Activated CD4-positive, alpha-beta memory T cell treated with anti-CD3 and anti-CD28 coated beads for 36 hours (primary cell): Measurements from ENCODE around the gene PLXNA2. TPM values are rescaled to one million over a fixed set of nuclear protein-coding genes. Genes with fewer than 3 reads are reported as not detected.

Experiments used
- CTCF ChIA-PET: fragments of 350-600 bp; sonication (Branson Sonifier 250); formaldehyde crosslinking; loops from one replicate; lab custom pipeline; 2021; ENCODE audit warnings: antibody characterized with exemption, inconsistent platforms; lab: Charles Lee
- POLR2A ChIA-PET: fragments of 350-600 bp; sonication (Branson Sonifier 250); formaldehyde crosslinking; loops from one replicate; lab custom pipeline; 2021; ENCODE audit warnings: antibody characterized with exemption; lab: Charles Lee
- DNase-seq: peaks from one replicate; pipeline ENCODE4 v3.0.0-alpha.2; 2020
- H3K27ac Mint-ChIP-seq: one replicate; pipeline ENCODE4 v1.8.0; 2021; ENCODE audit warnings: mixed read lengths
- H3K27me3 Mint-ChIP-seq: one replicate; pipeline ENCODE4 v1.8.0; 2021; ENCODE audit warnings: mixed read lengths
- H3K36me3 Mint-ChIP-seq: one replicate; pipeline ENCODE4 v1.8.0; 2021; ENCODE audit warnings: mixed read lengths
- H3K4me1 Mint-ChIP-seq: one replicate; pipeline ENCODE4 v1.8.0; 2021; ENCODE audit warnings: low read depth, mixed read lengths
- H3K4me3 Mint-ChIP-seq: one replicate; pipeline ENCODE4 v1.8.0; 2021; ENCODE audit warnings: mild to moderate bottlenecking, mixed read lengths
- H3K9me3 Mint-ChIP-seq: one replicate; pipeline ENCODE4 v1.8.0; 2021; ENCODE audit warnings: mixed read lengths
- intact Hi-C: fragments of 100-400 bp; cut with micrococcal nuclease; formaldehyde crosslinking; loops from one replicate; pipeline ENCODE4 v1.15.1; 2023
- total RNA-seq, 2 experiments: library from RNA; stranded (reverse); gene quantifications; one replicate each; pipeline ENCODE4 v1.2.3, GENCODE V29; 2021

The PLXNA2 gene
- total RNA-seq, 2 experiments from 2014 or later, result 0.29 to 0.34 TPM

- no peak for DNase-seq
- CTCF ChIA-PET, result interaction anchor here (1.2 kb wide), 1 partner anchor 16 kb away, joined by 3 read pairs; the partner anchor contains the start of gene PLXNA2
- H3K4me3 Mint-ChIP-seq, result no peak overlapping the region
- H3K27me3 Mint-ChIP-seq, result peaks cover 12% of the 10 kb centered on the region
- no peaks in the 10 kb centered on the region for H3K4me1 Mint-ChIP-seq
- POLR2A ChIA-PET, result no interaction called here
- H3K9me3 Mint-ChIP-seq, result no peaks in the 10 kb centered on the region
- intact Hi-C loops, result no loop called here
- no peak overlapping the region for H3K27ac Mint-ChIP-seq
- no peaks in the 10 kb centered on the region for H3K36me3 Mint-ChIP-seq
These were observed 15.6 kb downstream of the PLXNA2 start for GRCh38 chr1:208228550-208228949.

- peaks cover 12% of the 10 kb centered on the region for H3K27me3 Mint-ChIP-seq
- no peaks in the 10 kb centered on the region for H3K9me3 Mint-ChIP-seq
- intact Hi-C loops, result no loop called here
- no peak overlapping the region for H3K4me3 Mint-ChIP-seq
- H3K4me1 Mint-ChIP-seq, result no peaks in the 10 kb centered on the region
- no peak overlapping the region for H3K27ac Mint-ChIP-seq
- ChIA-PET CTCF (interaction anchor here (1.2 kb wide), 1 partner anchor 17 kb away, joined by 3 read pairs; the partner anchor contains the start of gene PLXNA2), POLR2A (no interaction called here)
- no peak for DNase-seq
- no peaks in the 10 kb centered on the region for H3K36me3 Mint-ChIP-seq
These were observed 16.2 kb downstream of the PLXNA2 start for GRCh38 chr1:208228026-208228425.

GRCh38 chr1:208227366-208227765 is 16.8 kb downstream of the PLXNA2 start:
- CTCF ChIA-PET, result interaction anchor here (1.2 kb wide), 1 partner anchor 17 kb away, joined by 3 read pairs; the partner anchor contains the start of gene PLXNA2
- intact Hi-C loops, result no loop called here
- no peaks in the 10 kb centered on the region for H3K9me3 Mint-ChIP-seq

GRCh38 chr1:208225954-208226937 is 17.9 kb downstream of the PLXNA2 start:
- Mint-ChIP-seq H3K27me3 (peaks cover 11% of the 10 kb centered on the region), H3K9me3 (no peaks in the 10 kb centered on the region), H3K4me3 (no peak overlapping the region), H3K4me1 (no peaks in the 10 kb centered on the region), H3K27ac (no peak overlapping the region), H3K36me3 (no peaks in the 10 kb centered on the region)
- intact Hi-C loops, result no loop called here
- POLR2A ChIA-PET, result no interaction called here
- CTCF ChIA-PET, result interaction anchor here (1.2 kb wide), 1 partner anchor 13 kb away, joined by 3 read pairs; no protein-coding TSS in a partner anchor
- no peak for DNase-seq

More at GRCh38 chr1:208227366-208227765, 16.8 kb downstream of the PLXNA2 start:
- H3K4me1 Mint-ChIP-seq, result no peaks in the 10 kb centered on the region
- no peak for DNase-seq
- no peak overlapping the region for H3K4me3 Mint-ChIP-seq
- H3K27ac Mint-ChIP-seq, result no peak overlapping the region
- no peaks in the 10 kb centered on the region for H3K36me3 Mint-ChIP-seq
- POLR2A ChIA-PET, result no interaction called here
- peaks cover 12% of the 10 kb centered on the region for H3K27me3 Mint-ChIP-seq

GRCh38 chr1:208224192-208224713 is 19.9 kb downstream of the PLXNA2 start:
- H3K36me3 Mint-ChIP-seq, result no peaks in the 10 kb centered on the region

GRCh38 chr1:208223136-208223535 is 21.0 kb downstream of the PLXNA2 start:
- Mint-ChIP-seq H3K27me3 (peaks cover 6% of the 10 kb centered on the region), H3K4me1 (no peaks in the 10 kb centered on the region), H3K27ac (no peak overlapping the region), H3K9me3 (no peaks in the 10 kb centered on the region), H3K36me3 (no peaks in the 10 kb centered on the region), H3K4me3 (no peak overlapping the region)
- ChIA-PET CTCF (interaction anchor here (0.6 to 1.3 kb wide), 3 partner anchors 21 to 201 kb away, joined by 3 to 6 read pairs (median 3); partner anchors contain the start of gene PLXNA2), POLR2A (no interaction called here)
- intact Hi-C loops, result no loop called here
- no peak for DNase-seq

More at GRCh38 chr1:208224192-208224713, 19.9 kb downstream of the PLXNA2 start:
- Mint-ChIP-seq H3K9me3 (no peaks in the 10 kb centered on the region), H3K27me3 (peaks cover 11% of the 10 kb centered on the region), H3K4me3 (no peak overlapping the region), H3K4me1 (no peaks in the 10 kb centered on the region), H3K27ac (no peak overlapping the region)
- intact Hi-C loops, result no loop called here
- ChIA-PET CTCF (interaction anchor here (1.0 kb wide), 1 partner anchor 21 kb away, joined by 3 read pairs; no protein-coding TSS in a partner anchor), POLR2A (no interaction called here)
- no peak for DNase-seq

- no peak for DNase-seq
- intact Hi-C loops, result no loop called here
- ChIA-PET POLR2A (no interaction called here), CTCF (interaction anchor here (0.6 to 1.3 kb wide), 3 partner anchors 22 to 200 kb away, joined by 3 to 6 read pairs (median 3); partner anchors contain the start of gene PLXNA2)
- Mint-ChIP-seq H3K9me3 (no peaks in the 10 kb centered on the region), H3K4me3 (no peak overlapping the region), H3K27me3 (peaks cover 6% of the 10 kb centered on the region), H3K4me1 (no peaks in the 10 kb centered on the region), H3K36me3 (no peaks in the 10 kb centered on the region), H3K27ac (no peak overlapping the region)
These were observed 21.6 kb downstream of the PLXNA2 start for GRCh38 chr1:208222376-208223126.

GRCh38 chr1:208221291-208221622 is 22.9 kb downstream of the PLXNA2 start:
- intact Hi-C loops, result no loop called here
- H3K36me3 Mint-ChIP-seq, result no peaks in the 10 kb centered on the region
- ChIA-PET CTCF (interaction anchor here (1.3 to 1.6 kb wide), 2 partner anchors 21 to 24 kb away, joined by 3 to 4 read pairs; no protein-coding TSS in a partner anchor), POLR2A (no interaction called here)
- peaks cover 6% of the 10 kb centered on the region for H3K27me3 Mint-ChIP-seq
- no peaks in the 10 kb centered on the region for H3K4me1 Mint-ChIP-seq
- no peak overlapping the region for H3K4me3 Mint-ChIP-seq
- H3K9me3 Mint-ChIP-seq, result no peaks in the 10 kb centered on the region
- H3K27ac Mint-ChIP-seq, result no peak overlapping the region
- no peak for DNase-seq

GRCh38 chr1:208219659-208220282 is 24.4 kb downstream of the PLXNA2 start:
- DNase-seq, result no peak
- ChIA-PET CTCF (no interaction called here), POLR2A (no interaction called here)
- Mint-ChIP-seq H3K27ac (no peak overlapping the region), H3K4me1 (no peaks in the 10 kb centered on the region), H3K27me3 (peaks cover 3% of the 10 kb centered on the region), H3K4me3 (no peak overlapping the region), H3K36me3 (no peaks in the 10 kb centered on the region), H3K9me3 (no peaks in the 10 kb centered on the region)
- intact Hi-C loops, result no loop called here

- intact Hi-C loops, result no loop called here
- Mint-ChIP-seq H3K27me3 (peaks cover 2% of the 10 kb centered on the region), H3K4me3 (no peak overlapping the region), H3K9me3 (no peaks in the 10 kb centered on the region), H3K27ac (no peak overlapping the region), H3K36me3 (no peaks in the 10 kb centered on the region), H3K4me1 (no peaks in the 10 kb centered on the region)
- ChIA-PET CTCF (no interaction called here), POLR2A (no interaction called here)
- DNase-seq, result no peak
These were observed 25.0 kb downstream of the PLXNA2 start for GRCh38 chr1:208219098-208219658.
